A673 (cell line): ENCODE data around the gene SRPRB. TPM values are rescaled to one million over a fixed set of nuclear protein-coding genes. Genes with fewer than 3 reads are reported as not detected.

ENCODE experiments used
- BruUV-seq: library from RNA; stranded (reverse); fragments of 400-500 nt; replicated peaks from 2 replicates; lab custom pipeline; 2021; lab: Mats Ljungman, UMichigan
- CTCF ChIA-PET: fragments of 300-600 bp; sonication (Branson Sonifier 250); formaldehyde crosslinking; loops from one replicate; lab custom pipeline; 2022; ENCODE audit warnings: antibody characterized with exemption; lab: Charles Lee
- POLR2A ChIA-PET: fragments of 300-600 bp; sonication (Branson Sonifier 250); formaldehyde crosslinking; loops from one replicate; lab custom pipeline; 2022; ENCODE audit warnings: antibody characterized with exemption; ENCODE audit not compliant: low non-redundant PET; lab: Charles Lee
- DNase-seq: peaks from one replicate; pipeline ENCODE4 v3.0.0-alpha.2; 2015; ENCODE audit warnings: low spot score
- H3K27ac ChIP-seq: fragments of 200-600 bp; sonication (generic); 2 replicates; pipeline ENCODE4 v1.5.1; 2016; ENCODE audit warnings: mixed run types, low read depth, mild to moderate bottlenecking, mixed read lengths, antibody characterized with exemption, low read length; ENCODE audit not compliant: poor library complexity, severe bottlenecking
- H3K27me3 ChIP-seq: fragments of 200-600 bp; sonication (generic); replicated peaks from 2 replicates; pipeline ENCODE4 v1.6.1; 2017; ENCODE audit warnings: mixed run types, low read depth, mild to moderate bottlenecking, mixed read lengths, antibody characterized with exemption, low read length; ENCODE audit not compliant: insufficient read depth, poor library complexity
- H3K36me3 ChIP-seq: fragments of 200-600 bp; sonication (generic); 2 replicates; pipeline ENCODE4 v1.6.1; 2016; ENCODE audit warnings: mixed run types, mild to moderate bottlenecking, mixed read lengths, antibody characterized with exemption, low read length; ENCODE audit not compliant: insufficient read depth, poor library complexity, severe bottlenecking
- H3K4me1 ChIP-seq: fragments of 200-600 bp; sonication (generic); 2 replicates; pipeline ENCODE4 v1.6.1; 2017; ENCODE audit warnings: mixed run types, mild to moderate bottlenecking, mixed read lengths, antibody characterized with exemption, low read length; ENCODE audit not compliant: insufficient read depth, poor library complexity, severe bottlenecking
- H3K4me3 ChIP-seq: fragments of 200-600 bp; sonication (generic); 2 replicates; pipeline ENCODE4 v1.5.1; 2016; ENCODE audit warnings: low read depth, mixed run types, mild to moderate bottlenecking, mixed read lengths, low read length; ENCODE audit not compliant: poor library complexity, severe bottlenecking
- H3K9me3 ChIP-seq: fragments of 200-600 bp; sonication (generic); 2 replicates; pipeline ENCODE4 v1.6.1; 2016; ENCODE audit warnings: mixed run types, low read depth, mild to moderate bottlenecking, mixed read lengths, antibody characterized with exemption, low read length; ENCODE audit not compliant: poor library complexity, severe bottlenecking
- EZH2 ChIP-seq: fragments of 200-600 bp; sonication (generic); IDR thresholded peaks from 2 replicates; pipeline ENCODE4 v1.6.1; 2017; ENCODE audit warnings: borderline replicate concordance, low read depth, mild to moderate bottlenecking, mixed read lengths, antibody characterized with exemption, low read length; ENCODE audit not compliant: poor library complexity, severe bottlenecking
- intact Hi-C: fragments of 100-400 bp; cut with micrococcal nuclease; formaldehyde crosslinking; loops from one replicate; pipeline ENCODE4 v1.10.0; 2022; ENCODE audit not compliant: unreplicated experiment
- total RNA-seq: library from RNA; stranded (reverse); gene quantifications from 2 replicates; pipeline ENCODE4 v1.2.3, GENCODE V29; 2021
- TF ChIP-seq, protein P1 (sequence below): fragments of 300-800, 200-600 bp; sonication (generic); conservative IDR thresholded peaks from 2 replicates; pipeline ENCODE4 v1.5.1; 2017; ENCODE audit warnings: low read depth, mild to moderate bottlenecking, antibody characterized with exemption, low read length, moderate library complexity, mixed read lengths

SRPRB gene
- total RNA-seq, 1 experiment from 2014 or later, result 64.2 TPM

- DNase-seq, result no peak
- Histone ChIP-seq H3K36me3 (no peaks in the 10 kb centered on the region), H3K4me1 (peaks cover 4% of the 10 kb centered on the region), H3K4me3 (no peak overlapping the region), H3K27ac (no peak overlapping the region), H3K9me3 (no peaks in the 10 kb centered on the region), H3K27me3 (no peaks in the 10 kb centered on the region)
- ChIA-PET POLR2A (no interaction called here), CTCF (no interaction called here)
- BruUV-seq, result no TSS peak
- intact Hi-C loops, result no loop called here
- TF ChIP-seq, protein P1, sequence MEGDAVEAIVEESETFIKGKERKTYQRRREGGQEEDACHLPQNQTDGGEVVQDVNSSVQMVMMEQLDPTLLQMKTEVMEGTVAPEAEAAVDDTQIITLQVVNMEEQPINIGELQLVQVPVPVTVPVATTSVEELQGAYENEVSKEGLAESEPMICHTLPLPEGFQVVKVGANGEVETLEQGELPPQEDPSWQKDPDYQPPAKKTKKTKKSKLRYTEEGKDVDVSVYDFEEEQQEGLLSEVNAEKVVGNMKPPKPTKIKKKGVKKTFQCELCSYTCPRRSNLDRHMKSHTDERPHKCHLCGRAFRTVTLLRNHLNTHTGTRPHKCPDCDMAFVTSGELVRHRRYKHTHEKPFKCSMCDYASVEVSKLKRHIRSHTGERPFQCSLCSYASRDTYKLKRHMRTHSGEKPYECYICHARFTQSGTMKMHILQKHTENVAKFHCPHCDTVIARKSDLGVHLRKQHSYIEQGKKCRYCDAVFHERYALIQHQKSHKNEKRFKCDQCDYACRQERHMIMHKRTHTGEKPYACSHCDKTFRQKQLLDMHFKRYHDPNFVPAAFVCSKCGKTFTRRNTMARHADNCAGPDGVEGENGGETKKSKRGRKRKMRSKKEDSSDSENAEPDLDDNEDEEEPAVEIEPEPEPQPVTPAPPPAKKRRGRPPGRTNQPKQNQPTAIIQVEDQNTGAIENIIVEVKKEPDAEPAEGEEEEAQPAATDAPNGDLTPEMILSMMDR, result no peak
- no peak for TF ChIP-seq EZH2
Measured at GRCh38 chr3:133854264-133855001, 48.8 kb downstream of the SRPRB start.

- ChIA-PET POLR2A (no interaction called here), CTCF (no interaction called here)
- intact Hi-C loops, result no loop called here
- no peaks in the 10 kb centered on the region for H3K27me3 ChIP-seq
- H3K4me3 ChIP-seq, result no peak overlapping the region
- no peaks in the 10 kb centered on the region for H3K36me3 ChIP-seq
- H3K9me3 ChIP-seq, result no peaks in the 10 kb centered on the region
- BruUV-seq, result no TSS peak
- H3K4me1 ChIP-seq, result peaks cover 4% of the 10 kb centered on the region
- no peak overlapping the region for H3K27ac ChIP-seq
- TF ChIP-seq, protein P1, result no peak
- no peak for TF ChIP-seq EZH2
- DNase-seq, result no peak
Measured at GRCh38 chr3:133855002-133855370, 49.4 kb downstream of the SRPRB start.

DNA sequence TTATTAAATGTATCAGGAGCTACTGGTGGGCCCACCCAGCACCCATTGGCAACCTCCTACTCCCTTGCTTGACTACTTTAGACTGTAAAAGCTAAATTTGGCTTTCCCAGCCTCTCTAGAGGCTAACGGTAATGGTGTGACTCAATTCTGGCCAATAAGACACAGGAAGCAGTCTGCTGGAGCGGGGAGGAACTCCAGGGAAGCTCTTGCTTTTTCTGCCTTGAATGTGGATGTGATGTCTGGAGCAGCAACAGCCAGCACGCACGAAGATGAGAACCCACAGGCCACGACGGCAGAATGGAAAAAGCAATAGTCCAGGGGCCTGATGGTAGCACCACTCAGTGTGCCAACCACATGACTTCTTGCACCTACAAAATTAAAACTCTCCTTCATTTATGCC, 50.2 kb downstream of the SRPRB start:
- Histone ChIP-seq H3K4me3 (no peak overlapping the region), H3K9me3 (no peaks in the 10 kb centered on the region), H3K27ac (no peak overlapping the region), H3K4me1 (peaks cover 4% of the 10 kb centered on the region), H3K27me3 (no peaks in the 10 kb centered on the region), H3K36me3 (no peaks in the 10 kb centered on the region)
- ChIA-PET POLR2A (no interaction called here), CTCF (no interaction called here)
- TF ChIP-seq, protein P1, result no peak
- no peak for TF ChIP-seq EZH2
- DNase-seq, result no peak
- intact Hi-C loops, result no loop called here
- BruUV-seq, result no TSS peak
